HepG2 (cell line): ENCODE measurements around the gene ARL6IP4. TPM values are rescaled to one million over a fixed set of nuclear protein-coding genes. Genes with fewer than 3 reads are reported as not detected.

ENCODE experiments used
- CBFB ChIP-seq: sonication (generic); formaldehyde crosslinking; IDR thresholded peaks from 2 replicates; pipeline ENCODE4 v1.4.0; 2020; ENCODE audit warnings: missing genetic modification reagents
- GLMP ChIP-seq: sonication (generic); formaldehyde crosslinking; IDR thresholded peaks from 2 replicates; pipeline ENCODE4 v1.9.0; 2021; ENCODE audit warnings: missing genetic modification reagents, mild to moderate bottlenecking, borderline replicate concordance
- KDM5B ChIP-seq: sonication (generic); formaldehyde crosslinking; IDR thresholded peaks from 2 replicates; pipeline ENCODE4 v1.4.0; 2020; ENCODE audit warnings: missing genetic modification reagents, mild to moderate bottlenecking, borderline replicate concordance
- MAZ ChIP-seq, 2 experiments: sonication (generic) in 1 of 2; formaldehyde crosslinking in 1 of 2; IDR thresholded peaks; 2 replicates each; pipeline versions ENCODE4 v1.5.0 to v1.6.1; 2012 to 2020; ENCODE audit warnings: low read depth in 2 of 2, mild to moderate bottlenecking in 2 of 2, borderline replicate concordance in 1 of 2, improper control_type of control experiment in 1 of 2, low read length in 1 of 2, missing genetic modification reagents in 1 of 2, moderate library complexity in 1 of 2
- NFE2L1 ChIP-seq: sonication (generic); formaldehyde crosslinking; IDR thresholded peaks from 2 replicates; pipeline ENCODE4 v1.4.0; 2020; ENCODE audit warnings: missing genetic modification reagents, mild to moderate bottlenecking, borderline replicate concordance
- PAF1 ChIP-seq: IDR thresholded peaks from 2 replicates; pipeline ENCODE4 v1.6.1; 2016; ENCODE audit warnings: missing genetic modification reagents, missing compliant biosample characterization
- PAX8 ChIP-seq: sonication (generic); formaldehyde crosslinking; IDR thresholded peaks from 2 replicates; pipeline ENCODE4 v1.8.0; 2022; ENCODE audit warnings: mild to moderate bottlenecking, missing genetic modification reagents, borderline replicate concordance
- RAD21 ChIP-seq: fragments of 450-650 bp; formaldehyde crosslinking; IDR thresholded peaks from 2 replicates; pipeline ENCODE4 v1.5.0; 2020; ENCODE audit warnings: mild to moderate bottlenecking
- RBM39 ChIP-seq: fragments of 200-400 bp; formaldehyde crosslinking; IDR thresholded peaks from one replicate; pipeline ENCODE4 v1.6.1; 2018; ENCODE audit warnings: antibody characterized with exemption, mild to moderate bottlenecking, low read depth, low read length; ENCODE audit not compliant: poor library complexity, severe bottlenecking
- SMC3 ChIP-seq: IDR thresholded peaks from 2 replicates; pipeline ENCODE4 v1.6.1; 2011; ENCODE audit warnings: low read length, improper control_type of control experiment
- TAF15 ChIP-seq: fragments of 200-400 bp; formaldehyde crosslinking; IDR thresholded peaks from one replicate; pipeline ENCODE4 v1.6.1; 2018; ENCODE audit warnings: mild to moderate bottlenecking, low read depth, low read length; ENCODE audit not compliant: poor library complexity, severe bottlenecking
- TEAD3 ChIP-seq: optimal IDR thresholded peaks from 2 replicates; pipeline ENCODE3; 2016; ENCODE audit warnings: borderline replicate concordance
- ZNF251 ChIP-seq: sonication (generic); formaldehyde crosslinking; IDR thresholded peaks from 2 replicates; pipeline ENCODE4 v1.9.0; 2021; ENCODE audit warnings: mild to moderate bottlenecking, missing genetic modification reagents
- ZNF350 ChIP-seq: sonication (generic); formaldehyde crosslinking; IDR thresholded peaks from 2 replicates; pipeline ENCODE4 v1.4.0; 2020; ENCODE audit warnings: mild to moderate bottlenecking, low read depth, missing genetic modification reagents, borderline replicate concordance
- polyA plus RNA-seq, 8 experiments: library from polyadenylated mRNA; depleted of rRNA in 3 of 8; stranded (reverse) in 7 of 8; unstranded in 1 of 8; fragments of >200 nt; fragmentation: Illumina TruSeq in 4 of 8; extraction: Trizol in 4 of 8; gene quantifications; 2 replicates each; pipeline versions ENCODE4 v1.2.1 to v1.2.3, GENCODE V29; 2011 to 2016; ENCODE audit warnings: low read depth in 4 of 8, missing spikeins in 1 of 8, mixed read lengths in 1 of 8; ENCODE audit not compliant: insufficient read depth in 1 of 8
- total RNA-seq, 5 experiments: library from RNA; depleted of rRNA; stranded (reverse); fragments of >200 nt; fragmentation: Illumina TruSeq; extraction: Trizol; gene quantifications; 2 replicates each; pipeline ENCODE4 v1.2.3, GENCODE V29; 2016; ENCODE audit warnings: low read depth in 1 of 5
- TF ChIP-seq, protein P1 (sequence below): sonication (generic); formaldehyde crosslinking; IDR thresholded peaks from 2 replicates; pipeline ENCODE4 v1.5.1; 2020; ENCODE audit warnings: mild to moderate bottlenecking, missing genetic modification reagents
- TF ChIP-seq, protein P2 (sequence below): sonication (generic); formaldehyde crosslinking; IDR thresholded peaks from 2 replicates; pipeline ENCODE4 v1.5.1; 2020; ENCODE audit warnings: mild to moderate bottlenecking, moderate library complexity, missing genetic modification reagents

The ARL6IP4 gene
- total and polyA plus RNA-seq, 2 of the 13 experiments (the other 11 are each of a cell fraction or from before 2014, with no cell fraction given): 155 to 220 TPM

DNA sequence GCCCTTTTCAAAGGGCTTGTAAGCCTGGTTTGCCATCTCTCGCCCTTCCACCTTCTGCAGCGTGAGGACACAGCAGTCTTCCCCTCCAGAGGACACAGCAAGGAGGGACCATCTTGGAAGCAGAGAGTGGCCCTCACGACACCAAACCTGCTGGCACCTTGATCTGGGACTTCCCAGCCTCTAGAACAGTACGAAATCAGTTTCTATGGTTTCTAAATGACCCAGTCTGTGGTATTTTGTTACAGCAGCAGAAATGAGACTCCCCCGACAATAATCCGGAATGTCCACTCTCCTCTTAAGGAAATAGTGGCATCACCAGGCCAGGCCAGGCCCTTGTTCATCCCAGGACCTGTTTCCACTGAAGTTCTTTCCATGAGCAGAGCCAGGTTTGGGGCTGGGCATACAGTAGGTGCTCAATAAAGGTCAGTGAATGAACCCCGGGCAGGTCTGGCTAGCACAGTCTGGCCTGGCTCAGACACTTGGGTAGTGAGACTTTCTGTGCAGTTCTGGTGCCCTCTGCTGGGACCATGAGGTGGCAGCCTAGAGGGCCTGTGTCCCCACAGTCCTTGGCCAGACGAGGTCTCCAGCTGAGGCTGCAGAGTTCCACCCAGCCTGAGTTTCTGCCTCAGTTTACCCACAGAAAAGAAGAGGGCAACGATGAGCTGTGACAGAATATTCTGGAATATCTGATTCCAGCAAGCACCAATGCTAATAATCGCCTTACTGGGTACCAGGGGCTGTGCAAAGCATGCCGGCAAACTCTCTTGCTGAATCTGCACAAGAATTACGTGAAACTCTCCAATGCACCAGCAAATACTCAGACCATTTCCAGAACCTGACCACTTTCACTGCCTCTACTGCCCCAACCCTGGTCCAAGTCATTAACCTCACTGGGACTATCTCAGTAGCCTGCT lies 28.2 kb upstream of the ARL6IP4 start (continued):
- TF ChIP-seq ZNF251 (CRISPR knock-in tag): no peak
- peak; percentile 63 for TF ChIP-seq TEAD3
- TF ChIP-seq MAZ (IDR thresholded peaks at IDR 0.05; ENCODE audit: borderline replicate concordance, low read depth, low read length): no peak
- TF ChIP-seq MAZ (CRISPR knock-in tag; IDR thresholded peaks at IDR 0.05; ENCODE audit: low read depth): peak; percentile 51; the same call in 1 of the 2 replicates
- TF ChIP-seq CBFB (CRISPR knock-in tag): no peak
- no peak for TF ChIP-seq NFE2L1 (CRISPR knock-in tag)
- TF ChIP-seq, protein P1, sequence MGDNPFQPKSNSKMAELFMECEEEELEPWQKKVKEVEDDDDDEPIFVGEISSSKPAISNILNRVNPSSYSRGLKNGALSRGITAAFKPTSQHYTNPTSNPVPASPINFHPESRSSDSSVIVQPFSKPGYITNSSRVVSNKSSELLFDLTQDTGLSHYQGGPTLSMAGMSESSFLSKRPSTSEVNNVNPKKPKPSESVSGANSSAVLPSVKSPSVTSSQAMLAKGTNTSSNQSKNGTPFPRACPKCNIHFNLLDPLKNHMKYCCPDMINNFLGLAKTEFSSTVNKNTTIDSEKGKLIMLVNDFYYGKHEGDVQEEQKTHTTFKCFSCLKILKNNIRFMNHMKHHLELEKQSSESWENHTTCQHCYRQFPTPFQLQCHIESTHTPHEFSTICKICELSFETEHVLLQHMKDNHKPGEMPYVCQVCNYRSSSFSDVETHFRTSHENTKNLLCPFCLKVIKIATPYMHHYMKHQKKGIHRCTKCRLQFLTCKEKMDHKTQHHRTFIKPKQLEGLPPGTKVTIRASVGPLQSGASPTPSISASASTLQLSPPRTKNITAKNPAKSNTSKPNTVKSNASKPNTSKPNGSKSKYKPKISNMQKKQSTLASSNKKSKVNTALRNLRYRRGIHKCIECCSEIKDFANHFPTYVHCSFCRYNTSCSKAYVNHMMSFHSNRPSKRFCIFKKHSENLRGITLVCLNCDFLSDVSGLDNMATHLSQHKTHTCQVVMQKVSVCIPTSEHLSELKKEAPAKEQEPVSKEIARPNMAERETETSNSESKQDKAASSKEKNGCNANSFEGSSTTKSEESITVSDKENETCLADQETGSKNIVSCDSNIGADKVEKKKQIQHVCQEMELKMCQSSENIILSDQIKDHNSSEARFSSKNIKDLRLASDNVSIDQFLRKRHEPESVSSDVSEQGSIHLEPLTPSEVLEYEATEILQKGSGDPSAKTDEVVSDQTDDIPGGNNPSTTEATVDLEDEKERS (CRISPR knock-in tag): no peak
- TF ChIP-seq KDM5B (CRISPR knock-in tag): no peak
- no peak for TF ChIP-seq RBM39
- TF ChIP-seq PAF1: no peak
- no peak for TF ChIP-seq ZNF350 (CRISPR knock-in tag)
- no peak for TF ChIP-seq PAX8 (CRISPR knock-in tag)
- TF ChIP-seq GLMP (CRISPR knock-in tag): no peak
- TF ChIP-seq TAF15: no peak
- TF ChIP-seq SMC3: peak; percentile 97
- TF ChIP-seq RAD21: peak; percentile 96
- TF ChIP-seq, protein P2, sequence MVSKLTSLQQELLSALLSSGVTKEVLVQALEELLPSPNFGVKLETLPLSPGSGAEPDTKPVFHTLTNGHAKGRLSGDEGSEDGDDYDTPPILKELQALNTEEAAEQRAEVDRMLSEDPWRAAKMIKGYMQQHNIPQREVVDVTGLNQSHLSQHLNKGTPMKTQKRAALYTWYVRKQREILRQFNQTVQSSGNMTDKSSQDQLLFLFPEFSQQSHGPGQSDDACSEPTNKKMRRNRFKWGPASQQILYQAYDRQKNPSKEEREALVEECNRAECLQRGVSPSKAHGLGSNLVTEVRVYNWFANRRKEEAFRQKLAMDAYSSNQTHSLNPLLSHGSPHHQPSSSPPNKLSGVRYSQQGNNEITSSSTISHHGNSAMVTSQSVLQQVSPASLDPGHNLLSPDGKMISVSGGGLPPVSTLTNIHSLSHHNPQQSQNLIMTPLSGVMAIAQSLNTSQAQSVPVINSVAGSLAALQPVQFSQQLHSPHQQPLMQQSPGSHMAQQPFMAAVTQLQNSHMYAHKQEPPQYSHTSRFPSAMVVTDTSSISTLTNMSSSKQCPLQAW (CRISPR knock-in tag): peak; percentile 63; the same call in 1 of the 2 replicates
